GM10847 (cell line): ENCODE data around the gene AEBP1.

ENCODE experiments used
- POLR2A ChIP-seq: IDR thresholded peaks from 2 replicates; pipeline ENCODE4 v1.6.1; 2011; ENCODE audit not compliant: insufficient read length; ENCODE audit errors: extremely low read depth

Gene AEBP1

GRCh38 chr7:44112997-44113763 lies 9.0 kb downstream of the AEBP1 start:
- TF ChIP-seq POLR2A: no peak

- TF ChIP-seq POLR2A: no peak
These were observed 9.7 kb downstream of the AEBP1 start for GRCh38 chr7:44113764-44114354.

GRCh38 chr7:44114586-44115310 lies 10.6 kb downstream of the AEBP1 start:
- no peak for TF ChIP-seq POLR2A

DNA sequence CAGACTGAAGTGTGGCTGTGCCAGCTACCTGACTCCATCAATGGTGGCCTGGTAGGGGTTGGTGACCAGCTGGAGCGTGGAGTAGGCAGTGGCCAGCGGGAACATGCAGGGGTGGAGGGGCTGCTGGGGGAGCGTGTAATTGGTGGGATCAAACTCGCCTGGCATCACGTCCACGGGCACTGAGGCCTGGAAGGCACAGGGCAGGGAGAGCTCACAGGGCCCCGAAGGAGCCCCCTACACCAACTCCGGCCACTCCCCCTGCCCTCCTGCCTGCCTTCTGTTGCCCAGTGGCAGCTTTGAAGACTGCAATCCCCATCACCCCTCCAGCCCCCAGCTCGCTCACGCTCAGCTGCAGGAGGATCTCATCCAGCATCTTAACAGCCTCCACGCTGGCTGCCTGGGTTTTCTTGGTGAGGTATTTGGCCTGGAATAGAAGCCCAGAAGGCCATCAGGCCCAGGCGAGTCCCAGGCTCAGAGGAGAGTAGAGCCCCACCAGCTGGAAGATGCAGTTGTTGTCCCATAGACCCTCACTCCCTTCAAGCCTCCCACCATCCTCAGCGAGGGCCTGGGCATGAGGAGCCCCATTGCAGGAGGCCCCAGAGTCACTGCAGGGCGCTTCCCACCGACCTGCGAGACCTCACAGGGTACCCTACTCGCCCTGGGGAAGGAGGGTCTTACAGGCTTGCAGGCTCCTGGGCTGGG lies 12.1 kb downstream of the AEBP1 start:
- TF ChIP-seq POLR2A: no peak

DNA sequence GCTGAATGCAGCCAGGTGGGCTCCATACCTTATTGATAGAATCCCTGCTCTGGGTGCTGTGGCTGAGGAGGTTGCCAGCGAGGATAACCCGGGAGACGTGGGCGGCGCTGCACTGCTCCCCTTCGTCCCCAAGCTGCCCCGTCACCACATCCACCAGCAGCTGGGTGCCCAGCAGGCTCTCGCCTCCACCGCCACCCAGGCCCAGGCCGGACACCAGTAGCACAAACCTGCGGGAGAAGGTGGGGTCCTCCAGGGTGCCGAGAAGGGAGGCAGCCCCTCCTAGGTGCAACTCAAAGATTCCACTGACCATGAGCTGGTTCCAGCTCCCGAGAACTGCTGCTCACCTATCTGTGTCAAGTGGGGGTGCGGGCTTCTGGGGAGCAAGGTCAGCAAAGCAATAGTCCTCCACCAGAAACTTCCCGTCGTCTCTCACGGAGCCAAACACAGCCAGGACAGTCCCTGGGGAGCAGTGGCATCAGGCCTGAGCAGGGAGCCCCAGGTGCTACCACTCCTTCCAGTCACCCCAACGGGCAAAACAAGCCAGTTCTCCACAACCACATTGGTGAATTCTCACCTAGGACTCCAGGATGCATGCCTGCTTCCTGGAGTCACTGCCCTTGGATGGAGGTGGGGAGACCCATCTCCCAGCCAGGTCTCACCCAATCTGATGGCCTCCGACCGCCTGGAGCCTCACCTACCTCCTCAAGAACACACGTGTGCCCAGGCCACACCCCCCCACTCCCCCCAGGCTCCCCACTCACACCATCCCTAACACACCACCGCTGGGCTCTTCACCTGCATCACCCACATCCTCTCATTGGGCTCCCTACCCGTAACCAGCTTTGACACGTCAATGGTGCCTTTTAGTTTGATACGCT lies 12.9 kb downstream of the AEBP1 start:
- TF ChIP-seq POLR2A: no peak

DNA sequence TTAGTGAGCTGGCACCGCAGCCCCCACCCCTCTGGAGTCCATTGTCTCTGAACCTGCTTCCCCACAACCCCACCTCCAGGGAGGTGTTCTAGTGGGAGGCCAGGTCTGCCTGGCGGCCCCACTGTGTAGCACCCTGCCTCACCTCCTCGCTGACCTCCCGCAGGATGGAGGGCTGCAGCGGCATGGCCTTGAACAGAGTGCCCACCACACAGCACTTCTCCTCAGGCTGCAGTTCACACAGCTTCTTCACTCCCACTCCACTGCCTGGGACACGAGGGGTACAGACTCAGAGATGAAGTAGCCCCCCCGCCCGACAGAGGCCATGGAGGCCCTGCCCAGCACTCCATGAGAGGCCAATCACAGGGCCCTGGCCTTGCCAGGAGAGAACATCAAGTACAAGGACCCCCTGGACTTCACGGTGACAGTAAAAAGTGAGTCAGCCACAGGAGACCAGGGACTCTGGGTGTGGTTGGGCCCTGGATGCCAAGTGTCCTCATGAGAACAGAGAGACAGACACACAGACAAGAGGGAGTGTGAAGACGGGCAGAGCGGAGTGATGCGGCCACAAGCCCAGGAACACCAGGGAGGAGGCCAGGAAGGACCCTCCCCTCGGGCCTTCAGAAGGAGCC lies 13.8 kb downstream of the AEBP1 start:
- no peak for TF ChIP-seq POLR2A

DNA sequence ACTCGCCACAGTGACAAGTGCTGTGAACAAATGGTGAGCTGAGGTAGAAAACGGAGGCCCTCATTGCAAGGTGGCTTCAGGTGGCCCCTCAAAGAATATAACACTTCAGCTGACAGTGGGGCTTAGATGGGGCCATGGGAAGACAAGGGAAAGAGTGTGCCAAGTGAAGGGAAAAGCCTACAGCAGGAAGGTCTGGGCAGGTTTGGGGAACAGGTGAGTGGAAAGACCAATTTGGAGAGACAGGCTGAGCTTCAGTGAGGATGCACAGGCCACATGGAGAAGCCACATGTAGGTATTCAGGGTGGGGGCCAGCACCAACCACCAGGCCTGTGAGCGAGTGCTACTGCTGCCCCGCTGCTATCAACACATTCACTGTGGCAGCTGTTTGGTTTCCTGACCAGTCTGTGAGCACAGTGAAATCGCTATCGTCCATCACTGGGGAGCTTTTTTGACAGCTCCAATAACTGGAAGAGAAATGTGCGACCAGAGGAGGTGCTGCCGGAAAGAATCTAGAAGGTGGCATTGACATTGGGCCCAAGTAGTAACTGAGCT lies 15.8 kb downstream of the AEBP1 start:
- TF ChIP-seq POLR2A: no peak

GRCh38 chr7:44120395-44120794 lies 16.2 kb downstream of the AEBP1 start:
- TF ChIP-seq POLR2A: no peak

DNA sequence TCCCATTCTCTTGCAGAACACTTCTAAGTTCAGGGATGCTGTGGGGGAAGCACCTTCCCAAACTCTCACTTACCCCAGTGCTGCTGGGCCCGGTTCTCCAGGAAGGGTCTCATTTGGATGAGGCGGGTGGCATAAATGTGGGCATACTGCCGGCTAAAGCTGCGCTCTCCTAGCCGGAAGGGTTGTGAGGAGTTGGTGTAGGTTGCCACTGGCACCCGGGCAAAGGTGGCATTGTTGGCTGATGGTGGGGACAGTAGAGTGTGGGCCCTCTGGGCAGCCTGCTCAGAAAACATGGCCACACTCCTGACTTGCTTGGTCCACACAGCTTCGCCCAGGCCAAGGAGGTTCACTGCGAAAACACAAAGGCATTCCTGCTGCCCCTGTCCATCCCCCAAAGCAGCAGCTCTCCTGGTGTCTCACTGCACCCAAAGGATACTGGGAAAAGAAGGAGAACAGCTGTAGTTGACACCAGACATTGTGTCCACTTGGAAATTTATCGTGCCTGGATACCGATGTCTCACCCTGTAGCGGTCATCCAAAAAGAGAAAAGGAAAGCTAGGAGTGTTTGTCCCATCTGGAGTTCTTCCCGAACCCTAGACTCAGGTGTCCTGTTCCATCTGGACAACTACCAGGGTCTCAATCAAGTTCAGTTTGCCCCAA lies 17.7 kb downstream of the AEBP1 start:
- no peak for TF ChIP-seq POLR2A

GRCh38 chr7:44122529-44122928 lies 18.4 kb downstream of the AEBP1 start:
- no peak for TF ChIP-seq POLR2A

DNA sequence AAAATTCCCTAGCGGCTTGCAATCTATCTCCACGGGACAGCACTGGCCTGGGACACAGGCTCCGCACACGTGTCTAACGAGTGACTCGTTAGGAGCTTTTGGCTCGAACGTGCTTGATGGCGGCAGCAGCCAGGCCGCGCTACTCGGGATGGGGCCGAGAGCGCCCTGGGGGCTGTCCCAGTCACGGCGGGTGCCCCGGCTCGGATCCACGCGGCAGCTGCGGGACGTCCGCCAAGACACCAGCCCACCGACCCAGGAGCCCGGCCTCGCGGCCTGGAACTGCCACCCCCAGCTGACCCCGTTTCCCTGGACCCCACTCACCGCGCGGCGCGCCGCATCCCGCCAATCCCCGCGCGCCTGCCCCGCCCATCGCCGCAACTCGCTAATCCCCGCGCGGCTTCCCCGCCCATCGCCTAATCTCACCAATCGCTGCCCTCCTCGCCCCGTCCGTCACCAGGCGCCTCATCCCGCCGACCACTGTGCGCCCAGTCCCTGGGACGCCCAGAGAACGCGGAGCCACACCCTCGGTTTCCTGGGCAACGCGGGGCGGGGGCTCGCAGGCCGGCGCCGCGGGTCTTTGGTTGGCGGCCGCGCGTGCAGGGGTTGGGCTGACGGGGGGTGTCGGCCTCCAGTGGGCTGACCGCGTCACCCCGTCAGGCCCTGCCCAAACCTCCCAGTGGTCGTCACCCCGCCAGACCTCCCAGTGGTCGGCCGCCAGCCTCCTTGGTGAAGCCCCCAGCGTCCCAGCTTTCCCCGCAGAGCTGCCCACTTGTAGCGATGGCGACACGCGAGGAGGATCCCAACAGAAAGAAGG lies 19.3 kb downstream of the AEBP1 start, which contains the start of gene POLD2:
POLD2 (minus strand) TSS at position 359 of the 814 bp plus-strand sequence. CDS start 1,495 bp downstream, outside the sequence.
- peak; percentile 48 for TF ChIP-seq POLR2A

- no peak for TF ChIP-seq POLR2A
These were observed 20.7 kb downstream of the AEBP1 start for GRCh38 chr7:44124822-44125202.

- no peak for TF ChIP-seq POLR2A
These were observed 23.0 kb downstream of the AEBP1 start for GRCh38 chr7:44127161-44127560.
